ENCODE results near the gene SENP1.

SENP1 gene

DNA sequence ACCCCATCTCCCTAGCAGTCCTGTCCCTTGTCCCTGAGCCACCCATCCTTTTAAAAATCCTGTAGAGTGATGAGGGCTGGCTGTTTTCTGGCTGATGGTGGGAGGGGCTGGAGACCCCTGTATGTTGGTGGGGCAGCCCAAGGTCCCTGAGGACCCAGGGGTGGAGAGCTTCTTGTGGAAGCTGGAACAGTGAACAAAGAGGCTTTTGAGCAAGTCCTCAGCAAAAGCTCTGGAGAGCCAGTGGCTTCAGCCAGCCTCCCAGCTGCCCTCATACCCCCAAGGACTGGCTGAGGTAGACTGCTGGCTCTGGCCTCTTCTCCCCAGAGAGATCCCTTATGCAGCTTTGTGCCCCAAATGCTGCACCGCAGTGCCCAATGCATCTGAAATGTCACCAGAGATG is 72.4 kb downstream of the SENP1 start:
- DNase-seq: no peak

GRCh38 chr12:48032597-48032996 is 73.3 kb downstream of the SENP1 start:
- DNase-seq: no peak

- DNase-seq: no peak
Measured at GRCh38 chr12:48031135-48031960, 74.5 kb downstream of the SENP1 start.

DNA sequence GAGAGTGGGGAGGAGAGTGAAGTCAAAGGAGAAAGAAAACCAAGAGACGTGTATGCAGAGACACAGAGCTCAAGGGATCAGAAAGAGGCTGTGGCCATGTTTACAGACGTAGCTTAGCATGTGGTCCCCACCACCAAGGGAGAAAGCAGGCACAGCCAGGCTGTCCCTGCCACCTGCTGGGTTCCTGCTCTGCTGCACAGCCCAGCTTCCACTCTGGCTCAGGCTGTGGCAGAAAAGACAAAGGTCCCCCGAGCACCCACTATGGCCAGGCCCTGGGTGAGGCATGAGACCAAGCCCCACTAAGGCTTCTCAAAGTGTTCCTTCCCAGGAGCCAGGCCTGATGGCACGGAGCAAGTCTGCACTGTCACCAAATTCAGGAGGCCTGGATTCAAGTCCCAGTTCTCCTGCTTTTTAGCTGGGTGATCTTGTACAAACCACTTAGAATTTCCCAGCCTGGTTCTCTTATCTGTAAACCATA is 75.7 kb downstream of the SENP1 start:
- no peak for DNase-seq

- DNase-seq: no peak
Measured at GRCh38 chr12:48029491-48030172, 76.2 kb downstream of the SENP1 start.

- DNase-seq: no peak
Measured at GRCh38 chr12:48028541-48029431, 77.1 kb downstream of the SENP1 start.

DNA sequence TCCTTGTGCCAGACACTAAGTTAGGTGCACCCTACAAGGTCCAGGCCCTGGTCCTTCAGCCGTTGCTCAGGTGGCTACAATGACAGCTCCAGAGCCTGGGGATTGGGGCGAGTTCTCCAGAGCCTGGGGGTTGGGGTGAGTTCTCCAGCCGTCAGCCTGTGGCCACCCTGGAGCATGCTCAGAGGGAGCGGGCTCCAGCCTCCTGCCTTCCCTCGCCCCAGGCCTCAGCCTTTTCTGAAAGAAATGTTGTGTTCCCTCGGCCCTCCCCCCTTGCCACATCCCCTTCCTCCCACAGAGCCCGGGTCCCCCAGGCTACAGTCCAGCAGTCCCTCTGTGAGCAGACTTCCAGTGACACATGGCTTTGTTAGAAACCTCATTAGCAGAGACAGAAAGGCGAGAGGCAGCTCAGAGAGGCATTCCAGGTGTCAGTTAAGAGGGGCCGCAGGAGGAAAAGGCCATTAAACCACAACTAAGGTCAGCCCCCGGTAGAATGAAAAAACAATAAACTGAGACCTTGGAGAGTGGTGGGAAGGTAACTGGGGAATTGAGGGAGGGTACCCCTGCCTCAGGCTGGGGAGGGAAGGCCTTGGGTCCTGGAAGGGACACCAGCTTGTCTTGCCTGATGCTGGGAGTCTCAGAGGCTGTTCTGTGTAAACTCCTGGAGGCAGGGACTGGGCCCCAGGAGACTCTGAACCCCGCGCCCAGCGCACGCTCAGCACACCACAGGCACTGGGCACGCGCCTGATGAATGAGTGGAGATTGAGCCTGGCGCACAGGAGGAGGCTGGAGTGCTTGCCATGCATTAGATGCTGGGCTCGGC is 78.5 kb downstream of the SENP1 start:
- DNase-seq: no peak

GRCh38 chr12:48026060-48026827 is 79.6 kb downstream of the SENP1 start:
- DNase-seq: no peak

GRCh38 chr12:48025281-48025680 is 80.6 kb downstream of the SENP1 start:
- no peak for DNase-seq

DNA sequence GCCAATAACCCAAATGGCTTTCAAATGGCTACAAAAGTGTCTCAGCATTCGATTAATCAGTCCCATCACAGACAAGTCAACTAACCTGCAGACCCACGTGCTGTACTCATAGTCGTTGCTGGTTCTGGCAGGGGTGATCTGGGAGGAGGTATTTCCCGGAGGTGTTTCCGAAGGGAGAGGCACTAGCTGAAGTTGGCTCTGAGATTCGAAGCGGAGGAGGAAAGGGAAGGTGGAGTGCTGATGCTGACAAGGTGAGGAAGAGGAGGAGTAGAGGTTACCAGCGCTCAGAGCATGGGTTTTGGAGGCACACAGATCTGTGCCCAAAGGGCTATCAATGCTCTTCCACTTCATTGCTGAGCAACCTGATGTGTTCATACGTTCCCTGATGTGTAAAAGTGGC is 81.1 kb downstream of the SENP1 start:
- DNase-seq: no peak

DNA sequence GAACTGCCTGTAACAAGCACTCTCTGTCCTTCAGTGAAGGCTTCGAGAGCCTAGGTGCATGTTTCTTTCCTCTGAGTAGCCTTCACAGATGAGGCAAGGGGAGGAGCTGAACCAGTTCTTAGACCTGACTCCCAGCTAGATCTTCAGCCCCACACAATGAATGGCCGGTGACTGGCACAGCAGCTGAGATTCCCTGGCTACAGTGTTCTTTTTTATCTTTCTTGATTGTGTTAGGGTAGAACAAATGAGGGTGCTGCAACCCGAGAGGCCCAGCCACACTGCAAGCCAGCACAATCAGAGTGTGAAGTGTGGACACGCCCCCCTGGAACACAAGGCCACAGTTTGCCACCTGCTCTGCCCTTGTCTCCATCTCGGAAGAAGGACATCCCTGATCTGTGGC is 82.5 kb downstream of the SENP1 start:
- DNase-seq: peak; percentile 15

GRCh38 chr12:48022676-48023385 is 83.0 kb downstream of the SENP1 start:
- no peak for DNase-seq

GRCh38 chr12:48022180-48022521 is 83.7 kb downstream of the SENP1 start:
- DNase-seq: no peak

GRCh38 chr12:48021485-48022179 is 84.2 kb downstream of the SENP1 start:
- DNase-seq: peak; percentile 96

GRCh38 chr12:48019639-48020265 is 86.1 kb downstream of the SENP1 start:
- no peak for DNase-seq

GRCh38 chr12:48018618-48018995 is 87.3 kb downstream of the SENP1 start:
- DNase-seq: no peak

- no peak for DNase-seq
Measured at GRCh38 chr12:48017921-48018617, 87.8 kb downstream of the SENP1 start.

DNA sequence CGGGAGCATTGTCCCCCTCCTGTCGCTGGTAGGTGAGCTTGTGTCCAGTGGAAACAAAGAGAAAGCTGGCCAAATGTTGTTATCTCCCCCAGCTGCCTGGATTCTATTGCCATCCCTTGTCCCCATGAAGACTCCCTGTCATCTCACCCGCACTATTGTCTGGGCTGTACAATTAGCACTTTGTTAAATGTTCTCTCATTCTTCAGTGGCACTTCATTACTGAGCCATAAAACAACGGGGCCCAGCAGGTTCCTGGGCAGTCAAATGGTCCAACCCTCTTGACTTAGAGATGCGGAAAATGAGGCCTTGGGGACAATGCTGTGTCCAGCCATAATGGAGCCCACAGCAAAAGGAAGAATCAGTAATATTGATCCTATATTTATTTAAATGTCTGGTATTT is 88.4 kb downstream of the SENP1 start:
- DNase-seq: no peak

DNA sequence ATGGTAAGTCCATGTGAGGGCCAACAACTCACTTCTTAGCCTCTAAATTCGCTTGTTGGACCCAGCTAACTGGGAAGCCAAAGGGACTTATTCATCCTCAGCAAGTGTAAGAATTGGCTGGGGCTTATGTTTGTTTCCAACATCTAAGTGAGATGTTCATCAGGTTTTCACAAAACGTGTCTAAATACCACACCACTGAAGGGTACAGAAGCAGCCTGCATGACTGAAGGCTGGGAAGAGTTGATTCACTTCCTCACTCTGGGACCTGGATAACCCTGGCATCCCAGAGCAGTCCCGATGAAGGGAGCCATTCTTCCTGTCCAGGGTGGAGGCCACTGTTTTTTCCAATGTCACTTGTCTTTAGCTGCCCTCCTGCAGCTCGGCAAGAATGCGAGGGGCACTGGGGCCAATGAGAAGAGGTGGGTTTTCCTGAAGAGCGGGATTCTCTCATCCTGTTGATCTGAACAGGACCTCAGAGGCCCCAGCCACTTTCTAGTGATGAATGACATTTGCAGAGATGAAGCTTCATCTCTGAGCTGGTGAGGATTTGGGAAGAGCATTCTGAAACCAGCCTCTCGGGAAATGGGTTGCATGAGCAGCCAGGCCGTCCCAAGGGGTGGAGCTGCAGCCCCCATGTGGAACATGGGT is 89.4 kb downstream of the SENP1 start:
- DNase-seq: no peak
